Keratinocyte (primary cell): ENCODE data around the gene SLC39A9. TPM values are rescaled to one million over a fixed set of nuclear protein-coding genes. Genes with fewer than 3 reads are reported as not detected.
"Not testable (repeated sequence)": the region's sequence is repeated elsewhere in the genome, so short reads cannot be mapped to it uniquely, and the experiment has no call there.

Experiments
- DNase-seq: peaks from one replicate; pipeline ENCODE4 v3.0.0-alpha.2; 2011; ENCODE audit warnings: low read depth, missing footprints, low spot score
- FAIRE-seq: peaks from 2 replicates; lab custom pipeline; 2011; peaks lifted over from hg19 to GRCh38; lab: Jason Lieb, UNC
- H2AFZ ChIP-seq: 2 replicates; pipeline ENCODE4 v1.6.0; 2012; ENCODE audit warnings: low read length, control low read depth, inconsistent platforms; ENCODE audit not compliant: control insufficient read depth
- H3K27ac ChIP-seq: 2 replicates; pipeline ENCODE4 v1.5.1; 2011; ENCODE audit warnings: low read length; ENCODE audit not compliant: control insufficient read depth, insufficient read depth
- H3K27me3 ChIP-seq: 3 replicates; pipeline ENCODE4 v1.6.0; 2011; ENCODE audit warnings: low read length; ENCODE audit not compliant: control insufficient read depth, insufficient read depth; ENCODE audit errors: extremely low read depth
- H3K36me3 ChIP-seq, 2 experiments: 2 replicates in 1 of 2; 3 replicates in 1 of 2; pipeline ENCODE4 v1.5.1; 2011; ENCODE audit warnings: low read length in 2 of 2, mild to moderate bottlenecking in 1 of 2; ENCODE audit not compliant: control insufficient read depth in 2 of 2, insufficient read depth in 2 of 2; ENCODE audit errors: extremely low read depth in 1 of 2
- H3K4me1 ChIP-seq: 3 replicates; pipeline ENCODE4 v1.5.1; 2011; ENCODE audit warnings: low read length; ENCODE audit not compliant: control insufficient read depth, insufficient read depth; ENCODE audit errors: extremely low read depth
- H3K4me2 ChIP-seq: 3 replicates; pipeline ENCODE4 v1.6.0; 2011; ENCODE audit warnings: low read depth, low read length; ENCODE audit not compliant: control insufficient read depth, insufficient read depth; ENCODE audit errors: extremely low read depth
- H3K4me3 ChIP-seq, 3 experiments: fragments of 200-600 bp in 1 of 3; sonication (generic) in 1 of 3; 2 replicates in 2 of 3; 3 replicates in 1 of 3; pipeline ENCODE4 v1.5.1; 2011 to 2016; ENCODE audit warnings: low read length in 3 of 3, mild to moderate bottlenecking in 3 of 3, control low read depth in 2 of 3, inconsistent platforms in 1 of 3, low read depth in 1 of 3, mixed read lengths in 1 of 3, mixed run types in 1 of 3, moderate library complexity in 1 of 3; ENCODE audit not compliant: control insufficient read depth in 2 of 3, insufficient read depth in 2 of 3; ENCODE audit errors: extremely low read depth in 1 of 3
- H3K79me2 ChIP-seq: 2 replicates; pipeline ENCODE4 v1.6.0; 2012; ENCODE audit warnings: low read length; ENCODE audit not compliant: control insufficient read depth, insufficient read depth
- H3K9ac ChIP-seq: 3 replicates; pipeline ENCODE4 v1.6.0; 2011; ENCODE audit warnings: low read length; ENCODE audit not compliant: control insufficient read depth, insufficient read depth; ENCODE audit errors: extremely low read depth
- H3K9me1 ChIP-seq: 3 replicates; pipeline ENCODE4 v1.6.0; 2011; ENCODE audit warnings: low read length; ENCODE audit not compliant: control insufficient read depth, insufficient read depth; ENCODE audit errors: extremely low read depth
- H3K9me3 ChIP-seq: 2 replicates; pipeline ENCODE4 v1.5.1; 2012; ENCODE audit warnings: low read depth, low read length; ENCODE audit not compliant: control insufficient read depth
- H4K20me1 ChIP-seq: 3 replicates; pipeline ENCODE4 v1.6.0; 2011; ENCODE audit warnings: low read length; ENCODE audit not compliant: control insufficient read depth, insufficient read depth; ENCODE audit errors: extremely low read depth
- EZH2 ChIP-seq: IDR thresholded peaks from one replicate; pipeline ENCODE4 v1.6.1; 2012; ENCODE audit warnings: inconsistent platforms, mild to moderate bottlenecking, low read length, moderate library complexity
- dilution Hi-C: fragments of 300-500 bp; cut with MboI; formaldehyde crosslinking; loops from one replicate; pipeline ENCODE4 v1.7.0; 2020; ENCODE audit warnings: low sequenced_read_pairs; ENCODE audit not compliant: extremely low pct_ligation_motif_present
- polyA plus RNA-seq, 5 experiments: library from polyadenylated mRNA; depleted of rRNA in 3 of 5; stranded (reverse) in 3 of 5; stranded (forward) in 1 of 5; unstranded in 1 of 5; fragments of >200 nt; gene quantifications; 1 replicate in 1 of 5; 2 replicates in 3 of 5; 3 replicates in 1 of 5; pipeline versions ENCODE4 v1.2.1 to v1.2.3, GENCODE V29; 2011 to 2012; ENCODE audit warnings: missing spikeins in 2 of 5, low read depth in 1 of 5, low replicate concordance in 1 of 5
- TF ChIP-seq, protein P1 (sequence below), 3 experiments: IDR thresholded peaks in 1 of 3; conservative IDR thresholded peaks in 1 of 3; optimal IDR thresholded peaks in 1 of 3; 2 replicates in 2 of 3; 3 replicates in 1 of 3; pipeline versions ENCODE3 to v1.5.1; 2011; ENCODE audit warnings: low read length in 3 of 3, mild to moderate bottlenecking in 3 of 3, moderate library complexity in 2 of 3, control low read depth in 1 of 3, inconsistent platforms in 1 of 3; ENCODE audit not compliant: insufficient read depth in 2 of 3; ENCODE audit errors: extremely low read depth in 1 of 3

The SLC39A9 gene
- polyA plus RNA-seq, 1 donor (not counting 4 experiments of a cell fraction or from before 2014, with no cell fraction given) = 58.8 TPM

- H3K27ac ChIP-seq = no peak overlapping the region
- H3K36me3 ChIP-seq = peaks cover 7 to 15% of the 10 kb centered on the region in 2 experiments
- no peaks in the 10 kb centered on the region for H3K9me3 ChIP-seq
- peaks cover 18% of the 10 kb centered on the region for H3K79me2 ChIP-seq
- no peaks in the 10 kb centered on the region for H3K27me3 ChIP-seq
- dilution Hi-C loops = no loop called here
- peaks cover 3% of the 10 kb centered on the region for H4K20me1 ChIP-seq
- no peaks in the 10 kb centered on the region for H3K9me1 ChIP-seq
- no peaks in the 10 kb centered on the region for H3K4me1 ChIP-seq
- DNase-seq (no peak), FAIRE-seq (no peak)
- no peak overlapping the region for H3K4me3 ChIP-seq
- no peak overlapping the region for H2AFZ ChIP-seq
- H3K4me2 ChIP-seq = no peak overlapping the region
- H3K9ac ChIP-seq = no peak overlapping the region
- TF ChIP-seq EZH2 = no peak
- TF ChIP-seq, protein P1, sequence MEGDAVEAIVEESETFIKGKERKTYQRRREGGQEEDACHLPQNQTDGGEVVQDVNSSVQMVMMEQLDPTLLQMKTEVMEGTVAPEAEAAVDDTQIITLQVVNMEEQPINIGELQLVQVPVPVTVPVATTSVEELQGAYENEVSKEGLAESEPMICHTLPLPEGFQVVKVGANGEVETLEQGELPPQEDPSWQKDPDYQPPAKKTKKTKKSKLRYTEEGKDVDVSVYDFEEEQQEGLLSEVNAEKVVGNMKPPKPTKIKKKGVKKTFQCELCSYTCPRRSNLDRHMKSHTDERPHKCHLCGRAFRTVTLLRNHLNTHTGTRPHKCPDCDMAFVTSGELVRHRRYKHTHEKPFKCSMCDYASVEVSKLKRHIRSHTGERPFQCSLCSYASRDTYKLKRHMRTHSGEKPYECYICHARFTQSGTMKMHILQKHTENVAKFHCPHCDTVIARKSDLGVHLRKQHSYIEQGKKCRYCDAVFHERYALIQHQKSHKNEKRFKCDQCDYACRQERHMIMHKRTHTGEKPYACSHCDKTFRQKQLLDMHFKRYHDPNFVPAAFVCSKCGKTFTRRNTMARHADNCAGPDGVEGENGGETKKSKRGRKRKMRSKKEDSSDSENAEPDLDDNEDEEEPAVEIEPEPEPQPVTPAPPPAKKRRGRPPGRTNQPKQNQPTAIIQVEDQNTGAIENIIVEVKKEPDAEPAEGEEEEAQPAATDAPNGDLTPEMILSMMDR (optimal IDR thresholded peaks at IDR 0.05 in 1 of 3, IDR thresholded peaks at IDR 0.05 in 1 of 3, conservative IDR thresholded peaks at IDR 0.05 in 1 of 3; ENCODE audit: extremely low read depth in 1 of 3, insufficient read depth in 2 of 3, low read length in 3 of 3) = no peak
Observed at GRCh38 chr14:69378274-69378673, 20.2 kb upstream of the SLC39A9 start.

- Histone ChIP-seq H3K9ac (no peak overlapping the region), H3K9me3 (no peaks in the 10 kb centered on the region), H3K9me1 (no peaks in the 10 kb centered on the region), H3K36me3 (peaks cover 15 to 42% of the 10 kb centered on the region in 2 experiments), H3K79me2 (peaks cover 88% of the 10 kb centered on the region), H3K27me3 (no peaks in the 10 kb centered on the region), H4K20me1 (peaks cover 27% of the 10 kb centered on the region), H2AFZ (no peak overlapping the region), H3K4me1 (no peaks in the 10 kb centered on the region), H3K4me2 (no peak overlapping the region), H3K27ac (no peak overlapping the region), H3K4me3 (no peak overlapping the region)
- dilution Hi-C loops = no loop called here
- DNase-seq (no peak), FAIRE-seq (no peak)
- TF ChIP-seq, protein P1 (optimal IDR thresholded peaks at IDR 0.05 in 1 of 3, IDR thresholded peaks at IDR 0.05 in 1 of 3, conservative IDR thresholded peaks at IDR 0.05 in 1 of 3; ENCODE audit: extremely low read depth in 1 of 3, insufficient read depth in 2 of 3, low read length in 3 of 3) = no peak
- no peak for TF ChIP-seq EZH2
Observed at GRCh38 chr14:69387311-69387710, 11.2 kb upstream of the SLC39A9 start.

DNA sequence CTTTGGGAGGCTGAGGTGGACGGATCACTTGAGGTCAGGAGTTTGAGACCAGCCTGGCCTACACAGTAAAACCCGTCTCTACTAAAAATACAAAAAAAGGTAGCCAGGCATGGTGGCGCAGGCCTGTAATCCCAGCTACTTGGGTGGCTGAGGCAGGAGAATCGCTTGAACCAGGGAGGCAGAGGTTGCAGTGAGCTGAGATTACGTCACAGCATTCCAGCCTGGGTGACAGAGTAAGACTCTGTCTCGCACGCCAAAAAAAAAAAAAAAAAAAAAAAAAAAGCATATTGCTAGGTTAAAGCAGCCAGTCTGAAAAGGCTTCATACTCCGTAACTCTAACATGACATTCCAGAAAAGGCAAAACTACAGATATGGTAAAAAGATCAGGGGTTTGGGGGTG, 7.1 kb upstream of the SLC39A9 start:
- H3K4me3 ChIP-seq, H3K27me3 ChIP-seq, dilution Hi-C loops, DNase-seq, FAIRE-seq, H3K9ac ChIP-seq, H2AFZ ChIP-seq, H3K4me1 ChIP-seq, H3K4me2 ChIP-seq, H3K9me3 ChIP-seq, H3K9me1 ChIP-seq, H3K27ac ChIP-seq: not testable (repeated sequence)
- Histone ChIP-seq H4K20me1 (peaks cover 19% of the 10 kb centered on the region), H3K79me2 (peaks cover 91% of the 10 kb centered on the region), H3K36me3 (peaks cover 26 to 44% of the 10 kb centered on the region in 2 experiments)
